NCI-H2196 (cell line): ENCODE measurements around the gene PET100.

Experiments used
- DNase-seq: peaks from one replicate; lab custom pipeline; 2025; ENCODE audit not compliant: unreplicated experiment; lab: John Stamatoyannopoulos, UW

Gene PET100

DNA sequence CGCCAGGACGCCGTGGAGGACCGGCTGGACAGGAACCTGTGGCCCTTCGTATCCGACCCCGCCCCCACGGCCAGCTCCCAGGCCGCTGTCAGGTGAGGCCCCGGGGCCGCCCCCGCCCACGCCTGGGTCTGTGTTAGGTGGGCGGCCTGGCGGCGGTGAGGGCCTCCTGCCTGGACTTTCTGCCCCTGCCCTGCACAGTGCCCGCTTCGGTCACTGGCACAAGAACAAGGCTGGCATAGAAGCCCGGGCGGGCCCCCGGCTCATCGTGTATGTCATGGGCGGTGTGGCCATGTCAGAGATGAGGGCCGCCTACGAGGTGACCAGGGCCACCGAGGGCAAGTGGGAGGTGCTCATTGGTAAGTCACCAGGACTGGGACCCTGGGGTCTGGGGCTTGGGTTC, 17.6 kb downstream of the PET100 start:
- no peak for DNase-seq

- no peak for DNase-seq
Measured at GRCh38 chr19:7648265-7649014, 18.8 kb downstream of the PET100 start.

- DNase-seq: no peak
Measured at GRCh38 chr19:7650148-7650547, 20.6 kb downstream of the PET100 start.

- DNase-seq: peak; percentile 92
Measured at GRCh38 chr19:7652061-7652641, 22.6 kb downstream of the PET100 start.

- no peak for DNase-seq
Measured at GRCh38 chr19:7654401-7654800, 24.8 kb downstream of the PET100 start.

DNA sequence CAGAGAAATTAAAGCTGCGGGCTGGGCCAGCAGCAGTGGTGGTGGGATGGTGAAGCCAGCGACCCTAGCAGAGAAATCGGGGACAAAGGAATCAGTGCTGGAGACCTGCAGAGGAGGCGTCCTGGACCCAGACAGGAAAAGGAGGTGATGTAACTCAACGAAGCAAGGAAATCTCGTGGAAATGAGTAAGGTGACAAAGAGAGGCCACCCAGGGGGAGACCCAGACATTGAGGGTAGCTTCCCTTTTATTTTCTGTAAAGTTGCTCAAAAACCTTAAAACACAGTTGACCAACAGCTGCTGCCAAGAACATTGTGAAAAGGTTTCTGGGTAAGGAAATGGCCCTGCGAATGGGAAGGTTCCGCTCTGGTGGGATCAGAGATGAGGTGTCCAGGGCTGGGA, 26.0 kb downstream of the PET100 start:
- no peak for DNase-seq

DNA sequence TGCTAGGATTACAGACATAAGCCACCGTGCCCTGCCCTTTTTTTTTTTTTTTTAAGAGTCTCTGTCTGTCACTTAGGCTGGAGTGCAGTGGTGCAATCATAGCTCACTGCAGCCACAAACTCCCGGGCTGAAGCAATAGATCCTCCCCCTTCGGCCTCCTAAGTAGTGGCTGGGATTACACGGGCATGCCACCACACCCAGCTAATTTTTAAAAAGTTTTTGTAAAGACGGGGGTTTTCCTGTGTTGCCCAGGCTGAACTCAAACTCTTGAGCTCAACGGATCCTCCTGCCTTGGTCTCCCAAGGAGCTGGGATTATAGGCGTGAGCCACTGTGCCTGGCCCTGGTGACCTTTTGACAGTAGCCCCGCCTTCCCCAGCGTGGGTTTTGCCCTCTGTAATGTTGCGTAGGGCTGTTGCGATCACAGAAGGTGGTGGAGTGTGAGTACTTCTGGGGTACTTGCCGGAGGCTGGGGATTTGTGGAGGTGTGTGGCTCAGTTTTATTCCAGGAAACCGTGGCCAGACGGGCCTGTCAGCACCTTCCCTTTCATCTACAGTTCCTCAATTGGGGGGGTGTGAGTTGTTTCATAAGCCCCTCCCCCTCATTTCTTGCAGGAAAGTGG, 27.6 kb downstream of the PET100 start:
- no peak for DNase-seq

GRCh38 chr19:7658219-7658686, 28.7 kb downstream of the PET100 start:
- peak; percentile 37 for DNase-seq

DNA sequence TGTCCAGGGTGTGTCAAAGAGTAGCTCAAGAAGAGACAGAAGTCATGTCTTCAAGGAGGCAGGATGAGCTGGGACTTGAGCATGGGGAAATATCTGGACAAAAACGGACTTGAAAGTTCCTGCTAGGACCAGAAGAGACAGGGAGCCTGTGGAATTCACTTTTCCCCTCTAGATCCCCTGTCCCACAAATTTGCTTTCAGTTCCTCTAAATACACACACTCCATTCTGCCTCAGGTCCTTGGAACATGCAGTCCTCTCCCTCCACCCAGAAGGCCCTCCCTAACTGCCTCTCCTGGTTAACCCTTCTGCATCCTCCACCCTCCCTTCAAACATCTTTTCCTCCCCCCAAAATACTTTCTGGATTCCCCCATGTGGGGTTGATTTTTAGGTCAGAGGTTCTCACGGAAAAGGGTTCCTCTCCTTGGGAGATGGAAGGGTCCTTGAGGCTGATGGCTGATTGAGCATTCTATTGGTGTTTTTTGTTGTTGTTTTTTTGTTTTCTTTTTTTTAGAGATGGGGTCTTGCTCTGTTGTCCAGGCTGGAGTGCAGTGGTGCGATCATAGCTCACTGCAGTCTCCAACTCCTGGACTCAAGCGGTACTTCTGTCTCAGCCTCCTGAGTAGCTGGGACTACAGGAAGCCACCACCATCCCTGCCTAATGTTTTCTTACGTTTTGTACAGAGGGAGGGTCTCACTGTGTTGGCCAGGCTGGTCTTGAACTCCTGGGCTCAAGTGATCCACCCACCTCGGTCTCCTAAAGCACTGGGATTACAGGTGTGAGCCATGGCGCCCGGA, 32.3 kb downstream of the PET100 start:
- DNase-seq: no peak

DNA sequence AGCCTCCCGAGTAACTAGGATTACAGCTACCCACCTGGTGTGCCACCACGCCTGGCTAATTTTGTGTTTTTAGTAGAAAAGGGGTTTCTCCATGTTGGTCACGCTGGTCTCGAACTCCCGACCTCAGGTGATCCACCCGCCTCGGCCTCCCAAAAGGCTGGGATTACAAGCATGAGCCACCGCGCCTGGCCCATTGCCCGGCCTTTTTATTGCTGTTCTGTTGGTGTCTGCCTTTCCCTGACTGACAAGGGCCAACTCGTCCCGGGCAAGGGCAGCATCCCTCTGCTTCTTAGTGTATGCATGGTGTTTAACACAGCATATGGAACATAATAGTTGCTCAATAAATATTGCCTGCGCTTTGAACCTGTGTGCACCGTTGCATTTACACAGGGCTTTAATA, 33.1 kb downstream of the PET100 start:
- no peak for DNase-seq

GRCh38 chr19:7663706-7664105, 34.1 kb downstream of the PET100 start:
- DNase-seq: no peak

GRCh38 chr19:7665076-7665475, 35.5 kb downstream of the PET100 start:
- no peak for DNase-seq

DNA sequence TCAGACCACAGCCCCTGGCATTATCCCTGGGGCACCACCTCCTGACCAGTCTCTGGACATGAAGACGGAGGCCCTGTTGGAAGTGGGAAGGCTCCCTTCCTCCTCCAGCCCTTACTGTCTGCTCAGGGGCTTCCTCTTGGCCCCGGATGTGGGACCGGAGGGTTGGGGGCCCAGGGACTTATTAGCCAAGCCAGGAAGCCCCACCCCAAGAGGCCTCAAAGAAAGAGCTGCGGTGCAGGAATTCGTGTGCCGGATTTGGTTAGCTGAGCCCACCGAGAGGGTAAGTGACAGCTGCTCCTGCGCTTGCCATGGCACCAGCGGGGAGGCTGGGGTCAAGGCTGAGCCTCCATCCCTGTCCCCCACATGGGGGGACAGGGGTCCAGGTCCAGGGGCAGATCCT, 39.2 kb downstream of the PET100 start, which contains the start of gene RETN:
RETN (plus strand) TSS at position 208 of the 400 bp plus-strand sequence. CDS start 278 bp downstream, outside the sequence.
- no peak for DNase-seq

DNA sequence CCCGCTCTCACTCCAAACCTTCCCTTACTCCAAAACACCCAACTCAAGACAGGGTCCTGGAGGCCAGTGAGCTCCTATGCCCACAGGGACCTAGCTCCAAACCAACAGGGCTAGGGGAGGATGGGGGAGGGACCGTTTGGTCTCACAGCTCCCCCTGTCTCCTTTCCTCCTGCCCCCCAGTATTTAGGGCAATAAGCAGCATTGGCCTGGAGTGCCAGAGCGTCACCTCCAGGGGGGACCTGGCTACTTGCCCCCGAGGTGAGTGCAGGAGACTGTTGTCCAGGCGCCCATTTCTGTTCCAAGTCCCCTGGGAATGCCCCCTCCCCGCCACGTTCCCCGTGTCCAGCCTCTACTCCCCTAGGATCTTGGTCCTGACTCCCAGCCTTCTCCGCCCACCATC, 40.0 kb downstream of the PET100 start:
- no peak for DNase-seq

DNA sequence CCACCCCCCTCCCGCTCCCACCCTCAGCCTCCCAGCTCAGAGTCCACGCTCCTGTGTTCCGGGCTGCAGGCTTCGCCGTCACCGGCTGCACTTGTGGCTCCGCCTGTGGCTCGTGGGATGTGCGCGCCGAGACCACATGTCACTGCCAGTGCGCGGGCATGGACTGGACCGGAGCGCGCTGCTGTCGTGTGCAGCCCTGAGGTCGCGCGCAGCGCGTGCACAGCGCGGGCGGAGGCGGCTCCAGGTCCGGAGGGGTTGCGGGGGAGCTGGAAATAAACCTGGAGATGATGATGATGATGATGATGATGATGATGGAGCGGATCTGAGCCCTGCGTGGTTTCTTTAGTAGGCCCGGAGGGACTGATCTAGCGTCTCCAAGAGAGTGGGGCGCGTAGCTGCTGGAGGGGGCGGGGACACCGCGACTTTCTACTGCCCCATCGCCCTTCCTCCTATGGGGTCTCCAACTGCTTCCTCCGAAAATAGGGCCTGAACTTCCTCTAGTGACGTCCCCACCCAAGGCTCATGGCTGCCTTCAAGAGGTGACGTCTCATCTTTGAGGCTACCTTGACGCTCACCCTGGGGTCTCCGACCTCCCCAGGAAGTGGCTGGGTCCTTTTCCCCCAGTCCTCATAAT, 40.7 kb downstream of the PET100 start:
- DNase-seq: peak; percentile 39

- DNase-seq: no peak
Measured at GRCh38 chr19:7670790-7671189, 41.2 kb downstream of the PET100 start.

DNA sequence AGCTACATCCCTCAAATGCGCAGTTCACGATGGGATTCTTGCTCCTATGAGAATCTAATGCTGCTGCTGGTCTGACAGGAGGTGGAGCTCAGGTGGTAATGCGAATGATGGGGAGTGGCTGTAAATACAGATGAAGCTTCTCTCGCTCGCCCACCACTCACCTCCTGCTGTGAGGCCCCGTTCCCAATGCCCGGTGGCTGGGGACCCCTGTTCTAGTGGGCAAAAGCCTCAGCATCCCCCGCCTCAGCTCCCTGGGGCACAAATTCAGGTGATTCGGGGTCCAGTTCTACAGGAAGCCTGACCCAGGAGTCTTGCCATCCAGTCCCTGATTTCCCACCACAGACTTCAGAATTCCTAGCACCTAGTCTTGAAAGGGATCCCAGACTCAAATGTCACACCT, 42.9 kb downstream of the PET100 start:
- DNase-seq: no peak

DNA sequence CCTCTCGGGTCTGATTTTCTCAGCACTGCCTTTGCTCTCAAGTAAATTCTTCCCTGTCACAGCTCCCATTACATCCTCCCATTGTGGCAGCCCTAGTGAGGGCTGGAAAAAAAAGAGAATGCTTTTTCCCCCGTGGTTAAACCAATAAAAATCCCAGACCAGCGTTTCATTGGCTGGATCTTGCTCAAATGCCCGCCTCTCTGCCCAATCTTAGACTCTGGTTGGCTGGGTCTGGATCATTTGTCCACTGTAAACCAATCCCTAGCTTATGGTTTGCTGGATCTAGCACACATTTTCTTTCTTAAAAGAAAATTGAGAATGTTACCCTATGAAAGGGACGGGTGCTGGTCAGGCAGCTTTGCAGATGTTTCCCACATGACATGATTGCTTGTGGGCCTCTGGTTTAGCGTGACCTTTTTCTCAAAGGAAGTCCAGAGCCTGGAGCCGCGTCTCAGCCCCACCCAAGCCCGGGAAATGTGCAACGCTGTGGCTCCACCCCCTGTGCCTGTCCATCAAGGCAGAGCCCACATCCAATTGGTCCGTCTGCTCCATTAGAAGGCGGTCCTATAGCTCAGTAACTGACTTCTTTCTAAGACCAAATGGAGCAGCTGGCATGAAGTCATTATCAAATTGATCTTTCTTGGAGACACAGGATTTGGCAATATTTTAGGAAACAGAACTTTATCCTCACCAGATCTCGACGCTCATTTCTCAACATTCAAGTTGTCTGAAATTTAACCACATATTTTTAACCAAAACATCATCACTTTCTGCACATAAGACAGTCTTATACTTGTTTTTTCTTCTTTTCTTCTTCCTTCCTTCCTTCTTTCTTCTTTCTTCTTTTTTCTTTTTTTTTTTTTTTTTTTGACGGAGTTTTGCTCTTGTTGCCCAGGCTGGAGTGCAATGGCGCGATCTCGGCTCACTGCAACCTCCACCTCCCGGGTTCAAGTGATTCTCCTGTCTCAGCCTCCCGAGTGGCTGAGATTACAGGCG, 44.7 kb downstream of the PET100 start:
- peak; percentile 44 for DNase-seq

DNA sequence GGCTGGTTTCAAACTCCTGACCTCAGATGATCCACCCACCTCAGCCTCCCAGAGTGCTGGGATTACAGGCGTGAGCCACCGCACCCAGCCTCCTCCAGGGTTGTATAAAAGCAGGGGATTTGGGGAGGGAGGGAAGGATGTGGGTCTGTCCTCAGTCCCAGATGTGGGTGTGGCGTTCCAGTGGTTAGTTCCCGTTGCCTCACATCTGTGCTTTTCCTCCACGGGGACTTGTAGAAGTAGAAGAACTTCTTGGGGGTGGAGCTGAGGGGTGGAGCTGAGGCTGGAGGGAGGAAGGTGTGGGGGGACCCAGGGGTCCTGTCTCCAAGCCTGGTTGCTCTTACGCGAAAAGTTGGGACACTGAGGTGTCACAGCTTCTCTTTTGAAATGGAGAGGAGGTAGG, 46.8 kb downstream of the PET100 start:
- DNase-seq: no peak

- DNase-seq: no peak
Measured at GRCh38 chr19:7676854-7677253, 47.3 kb downstream of the PET100 start, which contains the start of gene MCEMP1. TSS of gene MCEMP1 (plus strand) at chr19:7677090. CDS start at chr19:7677121, 31 bp downstream.
